Measurements from ENCODE around the gene HIVEP1.

GRCh38 chr6:11975353-11975977, 36.6 kb upstream of the HIVEP1 start:
- TF ChIP-seq, protein P1, sequence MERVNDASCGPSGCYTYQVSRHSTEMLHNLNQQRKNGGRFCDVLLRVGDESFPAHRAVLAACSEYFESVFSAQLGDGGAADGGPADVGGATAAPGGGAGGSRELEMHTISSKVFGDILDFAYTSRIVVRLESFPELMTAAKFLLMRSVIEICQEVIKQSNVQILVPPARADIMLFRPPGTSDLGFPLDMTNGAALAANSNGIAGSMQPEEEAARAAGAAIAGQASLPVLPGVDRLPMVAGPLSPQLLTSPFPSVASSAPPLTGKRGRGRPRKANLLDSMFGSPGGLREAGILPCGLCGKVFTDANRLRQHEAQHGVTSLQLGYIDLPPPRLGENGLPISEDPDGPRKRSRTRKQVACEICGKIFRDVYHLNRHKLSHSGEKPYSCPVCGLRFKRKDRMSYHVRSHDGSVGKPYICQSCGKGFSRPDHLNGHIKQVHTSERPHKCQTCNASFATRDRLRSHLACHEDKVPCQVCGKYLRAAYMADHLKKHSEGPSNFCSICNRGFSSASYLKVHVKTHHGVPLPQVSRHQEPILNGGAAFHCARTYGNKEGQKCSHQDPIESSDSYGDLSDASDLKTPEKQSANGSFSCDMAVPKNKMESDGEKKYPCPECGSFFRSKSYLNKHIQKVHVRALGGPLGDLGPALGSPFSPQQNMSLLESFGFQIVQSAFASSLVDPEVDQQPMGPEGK (CRISPR knock-in tag; IDR thresholded peaks at IDR 0.05; ENCODE audit: borderline replicate concordance), result no peak
- TF ChIP-seq ARNTL (CRISPR knock-in tag; IDR thresholded peaks at IDR 0.05; ENCODE audit: borderline replicate concordance, low read depth), result no peak
- TF ChIP-seq, protein P2, sequence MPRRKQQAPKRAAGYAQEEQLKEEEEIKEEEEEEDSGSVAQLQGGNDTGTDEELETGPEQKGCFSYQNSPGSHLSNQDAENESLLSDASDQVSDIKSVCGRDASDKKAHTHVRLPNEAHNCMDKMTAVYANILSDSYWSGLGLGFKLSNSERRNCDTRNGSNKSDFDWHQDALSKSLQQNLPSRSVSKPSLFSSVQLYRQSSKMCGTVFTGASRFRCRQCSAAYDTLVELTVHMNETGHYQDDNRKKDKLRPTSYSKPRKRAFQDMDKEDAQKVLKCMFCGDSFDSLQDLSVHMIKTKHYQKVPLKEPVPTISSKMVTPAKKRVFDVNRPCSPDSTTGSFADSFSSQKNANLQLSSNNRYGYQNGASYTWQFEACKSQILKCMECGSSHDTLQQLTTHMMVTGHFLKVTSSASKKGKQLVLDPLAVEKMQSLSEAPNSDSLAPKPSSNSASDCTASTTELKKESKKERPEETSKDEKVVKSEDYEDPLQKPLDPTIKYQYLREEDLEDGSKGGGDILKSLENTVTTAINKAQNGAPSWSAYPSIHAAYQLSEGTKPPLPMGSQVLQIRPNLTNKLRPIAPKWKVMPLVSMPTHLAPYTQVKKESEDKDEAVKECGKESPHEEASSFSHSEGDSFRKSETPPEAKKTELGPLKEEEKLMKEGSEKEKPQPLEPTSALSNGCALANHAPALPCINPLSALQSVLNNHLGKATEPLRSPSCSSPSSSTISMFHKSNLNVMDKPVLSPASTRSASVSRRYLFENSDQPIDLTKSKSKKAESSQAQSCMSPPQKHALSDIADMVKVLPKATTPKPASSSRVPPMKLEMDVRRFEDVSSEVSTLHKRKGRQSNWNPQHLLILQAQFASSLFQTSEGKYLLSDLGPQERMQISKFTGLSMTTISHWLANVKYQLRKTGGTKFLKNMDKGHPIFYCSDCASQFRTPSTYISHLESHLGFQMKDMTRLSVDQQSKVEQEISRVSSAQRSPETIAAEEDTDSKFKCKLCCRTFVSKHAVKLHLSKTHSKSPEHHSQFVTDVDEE (CRISPR knock-in tag; IDR thresholded peaks at IDR 0.05), result no peak
- TF ChIP-seq ISL1 (CRISPR knock-in tag; IDR thresholded peaks at IDR 0.05), result no peak
- TF ChIP-seq RARB (CRISPR knock-in tag; IDR thresholded peaks at IDR 0.05), result no peak
